Activated naive CD8-positive, alpha-beta T cell treated with anti-CD3 and anti-CD28 coated beads, Interleukin-2, amount 50 U/mL, for 16 hours (primary cell): ENCODE data around the gene DNAAF5.
A peak's percentile ranks its signal among the peaks of the same experiment; 100 is the strongest.
"Not testable (repeated sequence)": the region's sequence is repeated elsewhere in the genome, so short reads cannot be mapped to it uniquely, and the experiment has no call there.

ENCODE experiments used
- DNase-seq: peaks from one replicate; pipeline ENCODE4 v3.0.0-alpha.2; 2020; ENCODE audit warnings: low read depth, low spot score

Gene DNAAF5

DNA sequence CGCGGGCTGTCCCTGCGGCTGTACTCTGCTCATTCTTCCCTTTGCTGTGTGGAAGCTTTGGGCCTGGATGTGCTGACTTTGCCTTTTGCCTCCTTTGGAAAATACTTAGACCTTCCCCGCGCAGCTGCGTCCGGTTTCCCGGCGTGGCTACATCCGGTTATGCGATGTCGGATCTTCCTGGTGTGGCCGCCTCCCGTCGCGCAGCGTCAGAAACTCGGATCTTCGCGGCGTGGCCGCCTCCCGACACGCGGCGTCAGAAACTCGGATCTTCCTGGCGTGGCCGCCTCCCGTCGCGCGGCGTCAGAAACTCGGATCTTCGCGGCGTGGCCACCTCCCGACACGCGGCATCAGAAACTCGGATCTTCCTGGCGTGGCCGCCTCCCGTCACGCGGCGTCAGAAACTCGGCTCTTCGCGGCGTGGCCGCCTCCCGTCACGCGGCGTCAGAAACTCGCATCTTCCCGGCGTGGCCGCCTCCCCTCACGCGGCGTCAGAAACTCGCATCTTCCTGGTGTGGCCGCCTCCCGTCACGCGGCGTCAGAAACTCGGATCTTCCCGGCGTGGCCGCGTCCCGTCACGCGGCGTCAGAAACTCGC lies 55.5 kb downstream of the DNAAF5 start:
- DNase-seq, result no peak

DNA sequence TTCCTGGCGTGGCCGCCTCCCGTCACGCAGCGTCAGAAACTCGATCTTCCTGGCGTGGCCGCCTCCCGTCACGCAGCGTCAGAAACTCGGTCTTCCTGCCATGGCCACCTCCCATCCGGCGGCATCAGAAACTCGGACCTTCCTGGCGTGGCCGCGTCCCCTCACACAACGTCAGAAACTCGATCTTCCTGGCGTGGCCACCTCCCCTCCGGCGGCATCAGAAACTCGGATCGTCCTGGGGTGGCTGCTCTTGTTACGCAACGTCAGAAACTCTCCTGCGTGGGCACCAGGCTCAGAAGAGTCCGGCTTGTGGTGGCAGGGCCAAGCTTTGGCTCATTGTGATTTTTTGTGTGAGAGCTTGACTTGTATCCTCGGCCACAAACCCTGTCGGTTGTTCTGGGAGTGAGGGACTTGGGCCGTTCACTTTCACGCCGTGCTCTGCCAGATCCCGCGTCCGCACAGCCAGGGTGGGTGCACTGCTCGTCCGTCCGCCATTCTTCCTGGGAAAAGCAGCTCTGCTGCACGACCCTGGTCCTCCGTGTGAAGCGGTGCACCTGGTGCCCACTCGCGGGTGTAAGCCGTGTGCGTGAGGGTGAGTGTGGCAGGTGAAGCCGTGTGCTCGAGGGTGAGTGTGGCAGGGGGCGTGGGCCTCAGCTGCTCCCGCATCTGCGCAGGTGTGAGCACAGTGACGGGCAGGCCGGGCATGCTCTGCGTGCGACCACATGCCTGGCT lies 56.4 kb downstream of the DNAAF5 start:
- DNase-seq, result no peak

DNA sequence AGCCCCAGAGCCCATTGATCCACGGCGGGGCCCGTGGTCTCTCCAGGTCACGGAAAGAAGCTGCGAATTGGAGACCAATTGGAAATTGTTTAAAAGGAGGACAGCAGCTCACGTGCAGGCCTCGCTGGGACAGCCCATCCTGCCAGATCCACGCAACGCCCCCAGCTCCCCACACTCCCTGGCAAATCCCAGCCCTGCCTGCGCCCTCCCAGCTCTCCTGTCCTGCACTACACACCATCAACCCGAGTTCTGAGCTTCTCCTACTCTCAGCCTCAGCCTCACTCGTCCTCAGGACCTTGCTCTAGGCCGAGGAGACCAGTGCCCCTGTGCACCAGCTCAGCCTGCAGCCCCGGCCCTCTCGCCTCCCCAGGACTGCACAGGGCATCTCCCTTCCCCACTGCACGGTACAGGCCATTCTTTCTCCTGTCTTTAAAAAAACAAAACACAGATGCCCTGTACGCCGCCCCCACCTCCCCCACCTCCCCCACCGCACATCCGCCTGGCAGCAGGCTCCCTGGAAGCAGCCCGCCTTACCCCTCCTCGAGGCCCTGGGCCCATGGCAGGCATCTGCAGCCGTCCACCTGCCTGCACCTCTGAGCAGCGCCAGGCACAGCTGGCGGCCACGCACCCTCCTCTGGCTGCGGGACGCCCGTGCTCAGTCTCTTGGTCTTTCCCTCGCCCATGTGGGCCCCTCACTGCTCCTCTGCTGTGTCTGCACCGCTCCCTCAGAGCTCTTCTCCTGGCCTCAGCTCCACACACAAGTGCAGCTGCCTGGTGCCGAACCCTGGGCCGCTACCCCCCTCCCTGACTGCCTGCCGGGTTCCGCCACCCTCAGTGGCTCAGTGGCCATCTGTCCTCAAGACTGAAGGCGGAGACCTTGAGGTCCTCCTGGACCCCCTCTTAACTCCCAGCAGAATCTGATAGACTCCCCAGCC lies 57.3 kb downstream of the DNAAF5 start:
- no peak for DNase-seq

DNA sequence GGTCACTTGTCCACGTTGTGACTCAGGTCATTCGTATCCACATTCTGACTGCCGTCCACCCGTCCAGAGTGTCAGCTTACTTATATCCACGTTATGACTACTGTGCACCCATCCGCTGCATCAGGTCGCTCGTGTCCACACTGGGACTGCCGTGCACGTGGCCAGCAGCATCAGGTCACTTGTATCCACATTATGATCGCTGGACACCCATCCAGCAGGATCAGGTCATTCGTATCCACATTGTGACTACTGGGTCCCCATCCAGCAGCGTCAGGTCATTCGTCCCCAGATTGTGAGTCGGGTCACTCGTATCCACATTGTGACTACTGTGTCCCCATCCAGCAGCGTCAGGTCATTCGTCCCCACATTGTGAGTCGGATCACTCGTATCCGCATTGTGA lies 58.5 kb downstream of the DNAAF5 start:
- no peak for DNase-seq

DNA sequence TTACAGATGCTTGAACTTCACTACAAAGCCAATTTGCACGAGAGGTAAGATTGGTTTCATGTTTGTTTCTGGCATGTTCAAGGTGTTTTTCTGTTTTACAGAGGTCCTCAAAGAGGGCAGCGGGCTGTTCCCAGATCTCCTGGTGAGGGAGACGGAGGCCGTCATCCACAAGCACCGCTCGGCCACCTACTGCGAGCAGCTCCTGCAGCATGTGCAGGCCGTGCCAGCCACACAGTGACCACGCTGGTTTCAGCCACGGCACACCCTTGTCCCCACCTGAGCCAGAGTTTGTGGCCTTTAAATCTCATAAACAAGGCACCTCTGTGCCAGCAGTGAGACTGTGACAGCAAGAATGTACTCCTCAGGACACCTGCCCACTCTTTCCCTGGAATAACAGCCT lies 58.9 kb downstream of the DNAAF5 start:
- DNase-seq, result no peak

DNA sequence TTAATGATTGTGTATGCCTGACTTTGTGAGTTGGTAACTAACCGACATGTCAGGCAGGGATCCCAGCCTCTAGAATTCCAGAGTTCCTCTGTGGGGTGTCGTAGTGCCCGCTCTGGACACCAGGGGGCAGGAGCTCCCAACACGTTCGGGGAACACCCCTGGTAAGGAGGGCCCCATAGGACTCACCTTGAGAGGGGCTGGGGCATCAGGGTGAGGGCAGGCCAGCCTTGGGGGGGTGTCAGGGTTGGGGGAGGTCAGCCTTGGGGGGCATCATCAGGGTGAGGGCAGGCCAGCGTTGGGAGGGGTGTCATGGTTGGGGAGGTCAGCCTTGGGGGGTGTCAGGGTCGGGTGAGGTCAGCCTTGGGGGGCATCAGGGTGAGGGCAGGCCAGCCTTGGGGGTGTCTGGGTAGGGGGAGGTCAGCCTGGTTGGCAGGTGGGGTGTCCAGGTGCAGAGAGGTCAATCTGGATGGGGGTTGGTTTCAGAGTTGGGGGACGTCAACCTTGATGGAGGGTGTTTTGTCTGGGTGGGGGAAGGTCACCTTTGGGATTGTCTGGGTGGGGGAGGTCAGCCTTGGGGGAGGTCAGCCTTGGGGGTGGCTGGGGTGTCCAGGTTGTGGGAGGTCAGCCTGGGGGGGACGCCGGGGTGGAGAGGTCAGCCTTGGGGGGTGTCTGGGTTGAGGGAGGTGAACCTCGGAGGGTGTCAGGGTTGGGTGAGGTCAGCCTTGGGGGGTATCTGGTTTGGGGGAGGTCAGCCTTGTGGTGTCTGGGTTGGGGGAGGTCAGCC lies 60.2 kb downstream of the DNAAF5 start:
- peak; percentile 45 for DNase-seq

DNA sequence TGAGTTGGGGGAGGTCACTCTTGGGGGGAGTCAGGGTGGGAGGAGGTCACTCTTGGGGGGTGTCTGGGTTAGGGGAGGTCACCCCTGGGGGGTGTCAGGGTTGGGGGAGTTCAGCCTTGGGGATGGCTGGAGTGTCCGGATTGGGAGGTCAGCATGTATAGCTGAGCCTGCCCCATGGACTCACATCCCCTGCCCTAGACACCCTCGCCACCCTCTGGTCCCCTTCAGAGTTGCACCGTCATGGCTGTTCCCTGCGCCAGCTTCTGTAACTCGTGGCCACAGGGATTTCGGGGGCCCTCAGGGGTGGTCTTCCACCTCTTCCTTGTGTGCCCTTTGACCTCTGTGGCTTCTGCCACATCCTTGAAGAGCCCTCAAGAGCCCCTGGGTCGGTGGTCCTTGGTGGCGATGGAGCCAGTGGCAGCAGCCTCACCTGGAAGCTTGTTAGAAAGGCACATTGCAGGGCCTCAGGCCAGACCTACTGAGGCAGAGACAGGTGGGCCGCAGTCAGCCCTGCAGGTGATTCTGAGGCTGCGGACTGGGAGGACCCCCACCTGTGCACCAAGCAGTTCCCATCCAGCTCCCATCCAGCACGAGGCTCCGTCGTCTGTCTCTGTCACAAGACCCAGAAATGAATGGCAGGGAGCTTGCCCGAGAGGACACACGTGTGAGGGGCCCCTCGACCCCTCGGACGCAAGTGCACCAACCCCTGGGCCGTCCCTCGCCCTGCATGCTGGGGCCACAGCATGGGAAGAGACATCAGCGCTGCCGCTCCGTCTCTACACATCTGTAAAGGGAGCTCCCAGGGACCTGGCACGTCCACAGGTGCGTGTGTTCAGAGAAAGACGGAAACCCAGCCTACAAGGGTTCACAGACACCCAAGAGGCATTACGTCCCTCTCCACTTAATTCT lies 61.1 kb downstream of the DNAAF5 start:
- DNase-seq, result no peak

DNA sequence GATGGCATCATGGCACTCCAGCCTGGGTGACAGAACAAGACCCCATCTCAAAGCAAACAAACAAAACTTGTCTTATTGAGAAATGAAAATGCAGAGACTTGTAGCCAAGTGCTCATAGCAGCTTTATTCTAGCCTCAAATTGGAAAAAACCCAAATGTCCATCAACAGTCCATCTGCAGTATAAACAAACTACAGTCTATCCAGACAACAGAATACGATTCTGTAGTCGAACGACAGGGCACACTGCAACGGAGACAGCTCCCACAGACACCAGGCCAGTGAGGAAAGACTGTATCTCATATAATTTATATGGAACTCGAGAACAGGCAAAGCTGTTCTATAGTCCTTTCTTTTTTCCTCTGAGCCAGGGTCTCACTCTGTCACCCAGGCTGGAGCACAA lies 65.0 kb downstream of the DNAAF5 start:
- no peak for DNase-seq

DNA sequence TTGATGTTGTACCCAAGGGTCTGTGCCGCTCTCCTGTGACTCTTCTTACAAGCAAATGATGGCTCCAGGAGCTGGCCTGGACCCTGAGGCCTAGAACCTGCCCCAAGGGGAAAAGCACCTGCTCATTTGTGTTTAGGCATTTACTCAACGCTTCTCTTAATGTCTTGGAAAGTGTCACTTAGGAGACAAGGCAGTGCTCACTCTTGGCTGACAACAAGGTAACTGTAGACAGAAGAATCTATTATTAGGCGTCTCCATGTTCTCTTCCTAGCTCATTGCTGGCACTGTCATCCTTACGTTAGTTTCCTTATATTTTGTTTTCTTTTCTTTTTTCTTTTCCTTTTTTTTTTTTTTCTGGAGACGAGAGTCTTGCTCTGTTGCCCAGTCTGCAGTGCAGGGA lies 67.7 kb downstream of the DNAAF5 start:
- no peak for DNase-seq

DNA sequence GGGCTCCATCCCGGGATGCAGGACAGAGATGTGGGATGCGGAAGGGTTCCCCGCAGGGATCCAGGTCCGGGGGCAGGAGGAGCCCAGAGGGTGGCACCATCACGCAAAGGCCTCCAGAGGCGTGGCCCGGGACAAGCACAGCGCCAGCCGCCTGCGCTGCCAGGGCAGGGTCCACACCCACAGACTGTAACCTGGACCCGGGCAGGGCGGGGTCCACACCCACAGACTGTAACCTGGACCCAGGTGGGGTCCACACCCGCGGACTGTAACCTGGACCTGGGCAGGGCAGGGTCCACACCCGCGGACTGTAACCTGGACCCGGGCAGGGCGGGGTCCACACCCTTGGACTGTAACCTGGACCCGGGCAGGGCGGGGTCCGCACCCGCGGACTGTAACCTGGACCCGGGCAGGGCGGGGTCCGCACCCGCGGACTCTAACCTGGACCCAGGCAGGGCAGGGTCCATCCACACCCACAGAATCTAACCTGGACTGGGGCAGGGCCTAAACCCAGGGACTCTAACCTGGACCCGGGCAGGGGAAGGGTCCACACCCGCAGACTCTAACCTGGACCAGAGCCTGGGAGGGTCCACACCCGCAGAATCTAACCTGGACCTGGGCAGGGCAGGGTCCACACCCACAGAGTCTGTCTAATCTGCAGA lies 68.3 kb downstream of the DNAAF5 start:
- DNase-seq, result no peak

DNA sequence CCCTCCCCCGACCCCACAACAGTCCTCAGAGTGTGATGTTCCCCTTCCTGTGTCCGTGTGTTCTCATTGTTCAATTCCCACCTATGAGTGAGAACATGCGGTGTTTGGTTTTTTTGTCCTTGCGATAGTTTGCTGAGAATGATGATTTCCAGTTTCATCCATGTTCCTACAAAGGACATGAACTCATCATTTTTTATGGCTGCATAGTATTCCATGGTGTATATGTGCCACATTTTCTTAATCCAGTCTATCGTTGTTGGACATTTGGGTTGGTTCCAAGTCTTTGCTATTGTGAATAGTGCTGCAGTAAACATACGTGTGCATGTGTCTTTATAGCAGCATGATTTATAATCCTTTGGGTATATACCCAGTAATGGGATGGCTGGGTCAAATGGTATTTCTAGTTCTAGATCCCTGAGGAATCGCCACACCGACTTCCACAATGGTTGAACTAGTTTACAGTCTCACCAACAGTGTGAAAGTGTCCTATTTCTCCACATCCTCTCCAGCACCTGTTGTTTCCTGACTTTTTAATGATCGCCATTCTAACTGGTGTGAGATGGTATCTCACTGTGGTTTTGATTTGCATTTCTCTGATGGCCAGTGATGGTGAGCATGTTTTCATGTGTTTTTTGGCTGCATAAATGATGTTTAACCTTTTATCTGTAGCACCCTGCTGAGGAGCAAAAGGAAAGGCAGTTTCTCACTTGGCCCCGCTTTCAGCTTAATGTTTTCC lies 70.1 kb downstream of the DNAAF5 start:
- DNase-seq, result not testable (repeated sequence)

DNA sequence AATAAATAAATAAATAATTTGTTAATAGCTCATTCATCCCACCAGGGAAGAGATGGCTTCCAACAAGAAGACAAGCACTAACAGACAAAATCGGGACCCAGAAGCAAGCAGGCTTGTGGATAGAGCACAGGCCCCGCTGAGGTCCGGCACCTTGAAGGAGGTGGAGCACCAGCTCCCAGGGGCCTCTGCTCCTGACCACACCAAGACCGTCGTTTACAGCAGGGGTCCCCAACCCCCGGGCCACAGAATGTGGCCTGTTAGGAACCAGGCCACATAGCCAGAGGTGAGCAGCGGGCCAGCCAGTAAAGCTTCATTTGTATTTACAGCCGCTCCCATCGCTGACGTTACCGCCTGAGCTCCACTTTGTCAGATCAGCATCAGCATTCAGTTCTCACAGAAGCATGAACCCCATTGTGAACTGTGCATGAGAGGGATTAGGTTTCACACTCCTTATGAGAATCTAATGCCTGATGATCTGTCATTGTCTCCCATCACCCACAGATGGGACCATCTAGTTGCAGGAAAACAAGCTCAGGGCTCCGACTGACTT lies 72.5 kb downstream of the DNAAF5 start:
- no peak for DNase-seq

DNA sequence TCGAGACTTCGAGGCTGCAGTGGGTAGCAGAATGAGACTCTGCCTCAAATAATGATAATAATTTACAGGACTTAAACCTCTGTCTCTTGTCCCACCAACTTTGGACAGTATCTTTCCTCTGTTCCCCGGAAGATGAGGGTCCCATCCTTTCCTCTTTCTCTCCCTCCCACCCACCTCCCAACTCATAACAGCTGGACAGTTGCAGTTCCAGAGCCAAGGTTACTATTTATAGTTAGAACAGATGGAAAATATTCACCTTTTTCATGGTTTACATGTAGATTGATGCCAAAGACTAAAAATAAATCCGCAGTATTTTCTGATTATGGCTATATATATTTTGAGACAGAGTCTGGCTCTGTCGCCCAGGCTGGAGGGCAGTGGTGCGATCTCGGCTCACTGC lies 74.2 kb downstream of the DNAAF5 start:
- DNase-seq, result no peak

DNA sequence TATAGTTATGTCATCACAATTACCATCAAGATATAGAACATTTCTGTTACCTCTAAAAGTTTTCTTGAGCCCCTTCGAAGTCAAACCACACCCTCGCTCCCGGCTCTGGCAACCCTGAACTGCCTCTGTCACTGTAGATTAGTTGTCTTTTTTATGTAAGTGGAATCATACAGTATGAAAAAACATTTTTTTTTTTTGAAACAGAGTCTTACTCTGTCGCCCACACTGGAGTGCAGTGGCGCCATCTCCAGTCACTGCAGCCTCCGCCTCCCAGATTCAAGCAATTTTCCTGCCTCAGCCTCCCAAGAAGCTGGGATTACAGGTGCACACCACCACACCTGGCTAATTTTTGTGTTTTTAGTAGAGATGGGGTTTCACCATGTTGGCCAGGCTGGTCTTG lies 74.9 kb downstream of the DNAAF5 start:
- not testable (repeated sequence) for DNase-seq

DNA sequence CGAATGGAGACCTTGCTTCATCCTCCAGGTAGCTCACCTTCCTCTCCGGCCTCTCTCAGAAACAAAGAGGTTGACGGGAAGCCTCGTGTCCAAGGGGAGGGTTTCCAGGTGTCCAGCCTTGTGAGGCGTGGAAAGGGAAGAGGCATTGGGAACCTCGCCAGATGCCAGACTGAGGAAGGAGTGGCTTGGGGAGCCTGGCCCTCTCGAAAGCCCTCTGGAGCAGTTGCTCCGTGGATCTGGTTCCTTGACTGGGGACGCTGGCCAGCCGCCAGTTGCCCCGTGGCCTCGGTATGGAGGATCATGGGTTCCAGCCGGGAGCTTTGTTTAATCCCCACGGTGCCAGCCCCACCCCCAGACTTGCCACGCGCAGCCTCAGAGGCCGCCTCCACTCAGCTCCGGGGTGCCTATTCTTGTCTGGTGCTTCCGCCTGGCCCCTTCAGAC lies 75.5 kb downstream of the DNAAF5 start:
- no peak for DNase-seq

DNA sequence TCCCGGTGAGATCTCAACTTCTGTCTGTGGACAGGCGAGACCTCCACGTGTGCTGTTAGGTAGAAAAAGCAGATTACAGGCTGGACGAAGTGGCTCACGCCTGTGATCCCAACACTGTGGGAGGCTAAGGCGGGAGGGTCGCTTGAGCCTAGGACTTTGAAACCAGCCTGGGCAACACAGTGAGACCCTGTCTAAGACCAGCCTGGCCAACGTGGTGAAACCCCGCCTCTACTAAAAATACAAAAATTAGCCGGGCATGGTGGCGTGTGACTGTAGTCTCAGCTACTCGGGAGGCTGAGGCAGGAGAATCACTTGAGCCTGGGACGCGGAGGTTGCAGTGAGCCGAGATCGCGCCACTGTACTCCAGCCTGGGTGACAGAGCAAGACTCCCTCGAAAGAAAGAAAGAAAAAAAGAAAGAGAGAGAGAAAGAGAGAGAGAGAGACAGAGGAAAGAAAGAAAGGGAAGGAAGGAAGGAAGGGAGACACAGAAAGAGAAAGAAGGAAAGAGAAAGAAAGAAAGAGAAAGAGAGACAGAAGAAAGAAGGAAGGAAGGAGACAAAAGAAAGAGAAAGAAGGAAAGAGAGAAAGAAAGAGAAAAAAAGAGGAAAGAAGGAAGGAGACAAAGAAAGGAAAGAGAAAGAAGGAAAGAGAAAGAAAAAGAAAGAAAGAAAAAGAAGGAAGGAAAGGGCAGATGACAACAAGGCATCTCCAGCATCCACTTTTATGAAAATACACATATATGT lies 76.2 kb downstream of the DNAAF5 start:
- no peak for DNase-seq

DNA sequence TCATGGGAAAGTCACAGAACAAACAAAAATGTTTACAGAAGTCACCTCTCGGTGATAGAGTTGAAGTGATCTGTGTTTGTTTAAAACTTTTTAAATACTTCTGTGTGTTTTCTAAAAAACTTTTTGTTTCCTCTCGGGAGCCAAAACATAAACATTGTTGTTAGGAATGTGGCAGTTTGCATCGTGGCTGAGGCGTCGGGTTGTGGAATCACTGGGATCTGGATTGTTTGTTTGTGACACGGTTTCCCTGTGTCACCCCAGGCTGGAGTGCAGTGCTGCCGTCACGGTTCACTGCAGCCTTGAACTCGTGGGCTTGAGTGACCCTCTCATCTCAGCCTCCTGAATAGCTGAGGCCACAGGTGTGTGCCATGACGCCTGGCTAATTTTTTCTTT lies 76.7 kb downstream of the DNAAF5 start:
- DNase-seq, result no peak

DNA sequence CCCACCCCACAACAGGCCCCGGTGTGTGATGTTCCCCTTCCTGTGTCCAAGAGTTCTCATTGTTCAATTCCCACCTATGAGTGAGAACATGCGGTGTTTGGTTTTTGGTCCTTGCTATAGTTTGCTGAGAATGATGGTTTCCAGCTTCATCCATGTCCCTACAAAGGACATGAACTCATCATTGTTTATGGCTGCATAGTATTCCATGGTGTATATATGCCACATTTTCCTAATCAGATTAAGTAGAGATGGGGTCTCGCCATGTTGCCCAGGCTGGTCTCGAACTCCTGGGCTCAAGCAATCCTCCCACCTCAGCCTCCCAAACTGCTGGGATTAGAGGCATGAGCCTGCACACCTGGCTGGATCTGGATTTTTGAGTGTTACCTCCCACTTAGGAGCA lies 77.3 kb downstream of the DNAAF5 start:
- not testable (repeated sequence) for DNase-seq
